GM12874 (cell line): Measurements from ENCODE around the gene CYP2A7.
"Not testable (repeated sequence)": the region's sequence is repeated elsewhere in the genome, so short reads cannot be mapped to it uniquely, and the experiment has no call there.

Source experiments
- CTCF ChIP-seq: IDR thresholded peaks from 2 replicates; pipeline ENCODE4 v1.5.1; 2011; ENCODE audit warnings: low read depth, mild to moderate bottlenecking, control low read depth, low read length, moderate library complexity; ENCODE audit not compliant: insufficient read depth

The CYP2A7 gene

GRCh38 chr19:40867701-40868100 lies 14.3 kb downstream of the CYP2A7 start:
- no peak for TF ChIP-seq CTCF

GRCh38 chr19:40862785-40863184 lies 19.2 kb downstream of the CYP2A7 start:
- TF ChIP-seq CTCF, result no peak

GRCh38 chr19:40862333-40862732 lies 19.7 kb downstream of the CYP2A7 start:
- no peak for TF ChIP-seq CTCF

- TF ChIP-seq CTCF, result no peak
Measured at GRCh38 chr19:40858109-40858508, 23.9 kb downstream of the CYP2A7 start.

- TF ChIP-seq CTCF, result not testable (repeated sequence)
Measured at GRCh38 chr19:40850277-40850676, 31.8 kb downstream of the CYP2A7 start, which contains the start of gene CYP2A6. Gene CYP2A6 (minus strand): TSS chr19:40850447. CDS start chr19:40850426, 21 bp downstream.

GRCh38 chr19:40836754-40837429 lies 45.1 kb downstream of the CYP2A7 start:
- no peak for TF ChIP-seq CTCF

- no peak for TF ChIP-seq CTCF
Measured at GRCh38 chr19:40831502-40832430, 50.3 kb downstream of the CYP2A7 start.
